ENCODE results near the gene RAB14.

RAB14 gene

DNA sequence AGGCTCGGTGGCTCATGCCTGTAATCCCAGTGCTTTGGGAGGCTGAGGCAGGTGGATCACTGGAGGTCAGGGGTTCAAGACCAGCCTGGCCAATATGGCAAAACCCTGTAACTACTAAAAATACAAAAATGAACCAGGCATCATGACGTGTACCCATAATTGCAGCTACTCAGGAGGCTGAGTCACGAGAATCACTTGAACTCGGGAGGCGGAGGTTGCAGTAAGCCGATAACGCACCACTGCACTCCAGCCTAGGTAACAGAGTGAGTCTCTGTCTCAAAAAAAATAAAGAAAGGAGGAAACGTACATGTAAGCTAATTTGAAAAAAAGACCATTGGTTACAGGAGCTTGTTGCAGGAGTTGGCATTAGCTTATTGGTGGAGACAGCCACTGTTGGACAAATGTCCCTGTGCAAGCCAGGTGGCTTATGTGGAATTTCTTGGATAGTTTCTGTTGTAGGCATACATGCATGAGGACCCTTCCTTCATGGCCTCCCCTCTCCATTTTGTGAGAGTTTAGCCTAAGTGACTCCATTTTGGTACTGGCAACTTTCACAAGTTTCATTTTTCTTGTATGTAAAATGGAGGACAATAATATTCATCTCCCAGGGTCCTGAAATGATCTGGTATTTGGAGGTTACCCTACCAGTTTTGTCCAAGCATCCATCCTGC, 16.8 kb upstream of the RAB14 start:
- no peak for DNase-seq

DNA sequence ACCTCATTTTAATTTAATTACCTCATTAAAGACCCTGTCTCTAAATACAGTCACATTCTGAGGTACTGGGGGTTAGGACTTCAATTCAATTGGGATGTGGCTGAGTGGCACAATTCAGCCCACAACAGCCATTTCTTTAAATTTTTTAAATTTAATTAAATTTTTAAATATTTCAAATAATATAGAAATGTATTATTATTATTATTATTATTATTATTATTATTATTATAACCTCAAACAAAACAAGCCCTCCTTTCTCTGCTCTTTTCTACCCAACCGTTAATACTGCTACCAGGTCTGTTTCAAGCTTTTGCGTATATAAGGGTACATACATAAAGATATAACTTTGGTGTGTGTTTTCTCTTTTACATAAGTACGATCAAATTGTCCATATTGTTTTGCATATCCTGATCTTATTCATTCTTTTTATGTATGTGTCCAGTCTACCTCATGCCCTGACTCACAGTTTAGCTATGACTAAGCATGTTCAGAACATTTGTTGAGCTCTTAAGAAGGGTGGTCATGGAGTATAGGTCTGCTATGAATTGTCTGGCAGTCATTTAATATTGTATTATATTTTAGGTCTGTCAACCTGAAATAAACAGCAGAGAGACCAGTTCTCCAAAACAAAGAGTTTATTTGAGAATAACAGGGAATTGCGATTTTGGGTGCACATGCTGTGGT, 16.1 kb upstream of the RAB14 start:
- no peak for DNase-seq

DNA sequence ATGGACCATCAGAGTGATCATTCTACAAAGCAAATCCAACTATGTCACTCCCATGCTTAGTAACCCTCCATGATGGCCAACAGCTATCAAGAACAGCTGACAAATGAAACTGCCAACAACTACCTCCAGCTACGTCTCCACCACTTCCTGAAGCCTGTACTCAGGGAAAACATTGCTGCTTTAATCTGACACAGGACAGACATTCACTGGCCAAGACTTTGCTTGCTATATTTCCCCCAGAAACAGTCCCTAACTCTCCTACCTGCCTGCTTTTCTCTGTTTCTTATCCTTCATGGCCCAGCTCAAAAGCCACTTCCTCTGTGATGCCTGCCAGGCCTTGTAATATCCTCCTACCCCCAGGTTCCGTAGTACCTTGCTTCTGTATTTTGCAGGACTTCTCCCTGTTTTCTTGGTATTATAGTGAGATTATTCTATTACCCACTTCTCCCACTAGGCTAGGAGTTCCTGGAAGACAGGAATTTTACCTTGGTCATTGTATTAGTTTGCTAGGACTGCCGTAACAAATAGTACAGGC, 14.7 kb upstream of the RAB14 start:
- DNase-seq, result no peak

- DNase-seq, result no peak
These were observed 12.3 kb upstream of the RAB14 start for GRCh38 chr9:121214005-121214404.

- no peak for DNase-seq
These were observed 11.6 kb upstream of the RAB14 start for GRCh38 chr9:121213136-121213806.

DNA sequence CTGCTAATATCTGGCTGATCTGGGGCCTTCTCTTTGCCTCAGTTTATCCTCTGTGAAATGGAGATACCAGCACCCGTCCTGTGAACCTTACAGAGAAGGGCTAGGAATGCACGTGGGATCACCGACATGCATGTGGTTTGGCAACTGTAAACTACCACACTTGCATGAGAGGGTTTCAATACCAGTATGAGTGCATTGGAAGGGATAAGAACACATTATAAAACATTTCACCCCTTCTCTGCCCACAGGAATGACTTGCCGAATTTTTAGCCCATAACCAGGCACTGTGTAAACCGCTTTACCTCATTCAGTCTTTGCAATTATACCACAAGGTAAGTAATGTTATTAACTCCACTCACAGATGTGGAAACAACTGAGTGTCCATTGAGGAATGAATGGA, 8.9 kb upstream of the RAB14 start:
- no peak for DNase-seq

DNA sequence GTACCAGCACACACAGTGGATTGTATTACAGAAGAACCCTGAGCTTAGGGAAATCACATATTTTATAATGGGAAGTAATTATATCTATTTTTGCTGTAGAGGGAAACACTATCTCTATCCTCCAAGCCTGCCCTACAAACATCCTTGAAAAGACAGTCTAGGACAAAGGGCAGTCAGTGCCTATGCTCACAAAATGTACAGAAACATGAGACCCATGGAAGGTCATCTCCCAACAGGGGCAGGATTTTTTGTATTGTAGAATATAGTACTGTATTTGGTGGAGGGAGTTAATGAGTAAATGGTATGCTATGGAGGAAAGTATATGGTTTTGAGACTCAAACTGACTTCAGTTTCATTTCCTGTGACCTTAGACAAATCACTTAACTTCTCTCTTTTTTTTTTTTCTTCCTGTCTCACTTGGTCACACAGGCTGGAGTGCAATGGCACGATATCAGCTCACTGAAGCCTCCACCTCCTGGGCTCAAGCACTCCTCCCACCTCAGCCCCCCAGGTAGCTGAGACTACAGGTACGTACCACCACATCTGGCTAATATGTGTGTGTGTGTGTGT, 5.8 kb upstream of the RAB14 start:
- DNase-seq, result no peak

- no peak for DNase-seq
These were observed 5.1 kb upstream of the RAB14 start for GRCh38 chr9:121206516-121207370.

GRCh38 chr9:121204611-121205010, 2.9 kb upstream of the RAB14 start:
- DNase-seq, result no peak

GRCh38 chr9:121204121-121204520, 2.5 kb upstream of the RAB14 start:
- DNase-seq, result no peak

GRCh38 chr9:121201045-121201737, 478 bp downstream of the RAB14 start:
- no peak for DNase-seq

DNA sequence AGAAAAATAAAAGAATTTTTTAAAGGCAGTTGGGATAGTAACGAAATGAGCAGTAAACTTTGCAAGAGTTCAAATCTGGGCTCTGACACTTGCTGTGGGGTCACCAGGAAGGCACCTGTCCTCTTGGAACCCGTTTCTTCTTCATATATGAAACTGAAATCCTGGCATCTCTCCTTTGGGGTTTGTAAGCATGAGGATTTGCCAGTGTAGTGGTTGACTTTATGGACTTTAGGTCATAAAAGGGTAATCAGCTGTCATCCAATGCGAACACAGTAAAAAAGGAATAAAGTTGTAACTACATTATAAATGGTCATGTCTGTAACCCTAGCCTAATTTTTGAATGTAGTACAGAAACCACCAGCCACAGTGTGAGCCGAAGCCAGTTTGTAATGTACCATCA, 1.3 kb downstream of the RAB14 start:
- no peak for DNase-seq

GRCh38 chr9:121199921-121200320, 1.7 kb downstream of the RAB14 start:
- DNase-seq, result no peak

GRCh38 chr9:121198512-121199042, 3.1 kb downstream of the RAB14 start:
- DNase-seq, result no peak

DNA sequence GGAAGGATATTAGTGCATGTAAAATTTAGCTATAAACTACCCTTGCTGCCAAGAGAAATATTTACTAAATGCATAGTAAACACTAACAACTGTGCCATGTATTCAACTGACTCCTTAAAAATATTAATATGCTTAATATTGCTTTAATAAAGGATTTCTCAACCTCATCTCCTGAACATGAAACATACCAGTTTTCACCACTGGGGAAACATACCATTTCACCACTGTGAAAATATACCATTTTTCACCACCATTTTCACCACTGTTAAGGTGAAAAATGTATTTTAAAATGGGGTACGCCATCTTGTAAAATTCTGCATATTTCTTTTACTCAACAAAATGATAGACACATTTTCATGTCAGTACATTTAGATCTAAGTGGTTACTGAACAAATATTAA, 4.5 kb downstream of the RAB14 start:
- no peak for DNase-seq

DNA sequence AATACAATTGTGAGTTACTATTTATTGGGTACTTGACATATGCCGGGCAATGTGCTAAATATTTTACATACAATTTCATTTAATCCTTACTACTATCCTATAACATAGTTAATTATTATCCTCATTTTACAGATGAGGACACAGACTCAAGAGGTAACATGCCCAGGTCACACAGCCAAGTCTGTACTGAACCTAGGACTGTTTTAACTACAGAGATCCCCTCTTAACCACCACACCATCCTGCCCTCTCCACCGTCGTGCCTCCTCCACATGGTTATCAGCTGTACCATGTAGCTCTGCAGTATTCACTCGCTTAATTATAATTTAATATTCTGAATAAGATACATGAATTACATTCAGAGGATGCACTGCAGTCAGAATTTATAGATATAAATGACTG, 5.3 kb downstream of the RAB14 start:
- DNase-seq, result no peak

DNA sequence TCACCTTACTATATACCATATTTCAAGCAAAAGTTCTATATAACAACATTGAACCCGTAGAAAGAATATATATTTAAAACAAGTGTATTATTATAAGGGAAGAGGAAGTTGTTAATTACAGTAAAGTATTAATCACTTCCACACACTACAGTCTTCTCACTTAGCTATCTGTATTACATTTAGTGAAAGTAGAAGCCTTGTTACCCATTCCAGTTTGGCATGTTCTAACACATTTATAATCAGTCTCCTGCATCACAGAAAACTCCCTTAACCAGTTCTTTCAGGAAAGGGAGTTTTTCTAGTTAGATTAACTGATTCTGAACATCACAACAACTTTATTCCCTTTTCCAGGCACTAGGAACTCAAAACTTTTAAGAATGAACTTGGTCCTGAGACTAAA, 6.9 kb downstream of the RAB14 start:
- DNase-seq, result no peak

DNA sequence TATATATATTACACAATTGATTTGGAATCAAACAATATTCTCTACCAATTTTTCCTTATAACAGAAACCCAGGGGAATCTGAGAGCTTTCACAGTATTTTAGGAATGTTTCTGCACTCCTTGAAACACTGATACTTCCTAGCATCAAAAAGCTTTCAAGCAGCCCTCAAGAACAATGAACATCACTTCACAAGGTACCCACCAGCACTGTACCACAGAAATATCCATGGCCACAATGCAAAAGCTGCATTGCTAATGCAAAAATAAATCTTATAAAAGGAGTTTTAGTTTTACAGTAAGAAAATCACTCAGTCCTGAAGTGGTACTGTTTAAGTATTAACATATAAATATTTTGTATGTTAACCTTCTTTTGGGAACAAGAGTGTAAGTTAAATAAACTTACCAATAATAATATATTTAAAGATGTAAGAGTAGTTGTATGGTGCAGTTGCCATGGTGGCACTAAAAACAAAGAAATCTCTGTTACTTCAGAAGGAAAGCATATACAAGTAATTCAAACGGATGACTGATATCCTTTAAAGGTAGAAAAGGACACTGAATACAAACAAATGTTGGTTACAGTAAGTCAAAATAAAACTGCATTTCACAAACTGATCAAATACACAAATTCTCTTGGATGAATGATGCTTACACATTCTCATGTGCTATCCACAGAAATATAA, 8.6 kb downstream of the RAB14 start:
- DNase-seq, result no peak

- no peak for DNase-seq
These were observed 9.2 kb downstream of the RAB14 start for GRCh38 chr9:121192518-121192917.

- DNase-seq, result no peak
These were observed 10.4 kb downstream of the RAB14 start for GRCh38 chr9:121191235-121191634.

DNA sequence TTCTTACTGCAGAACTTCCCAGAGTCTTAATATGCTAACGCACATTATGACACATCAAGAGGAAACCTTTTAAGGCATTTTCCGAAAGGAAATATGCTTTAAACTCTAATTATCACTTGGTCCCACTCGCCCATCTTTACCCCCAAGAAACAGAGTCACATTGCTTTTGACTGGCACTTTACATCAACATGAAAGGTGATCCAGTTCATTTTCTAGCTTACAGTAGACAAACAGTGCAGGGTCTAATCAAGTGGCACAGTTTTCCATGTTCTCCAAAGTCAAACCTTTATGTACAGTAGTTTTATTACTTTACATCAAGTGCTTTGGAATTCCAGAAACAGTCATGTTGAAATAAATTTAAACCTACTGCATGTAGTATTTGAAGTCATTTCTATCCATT, 12.0 kb downstream of the RAB14 start:
- no peak for DNase-seq
